KOPT-K1 (cell line): ENCODE results near the gene IYD.

ENCODE experiments used
- H3K27ac ChIP-seq: fragments of 200-600 bp; sonication (generic); 2 replicates; pipeline ENCODE4 v1.5.1; 2016; ENCODE audit warnings: antibody characterized with exemption, mild to moderate bottlenecking, low read depth, low read length; ENCODE audit not compliant: poor library complexity, severe bottlenecking
- H3K36me3 ChIP-seq: fragments of 200-600 bp; sonication (generic); 2 replicates; pipeline ENCODE4 v1.5.1; 2017; ENCODE audit warnings: antibody characterized with exemption, mild to moderate bottlenecking, low read length, moderate library complexity; ENCODE audit not compliant: insufficient read depth
- H3K9me3 ChIP-seq: fragments of 200-600 bp; sonication (generic); 2 replicates; pipeline ENCODE4 v1.5.1; 2017; ENCODE audit warnings: antibody characterized with exemption, low read length, mild to moderate bottlenecking; ENCODE audit not compliant: insufficient read depth, poor library complexity, severe bottlenecking

IYD gene, protein sequence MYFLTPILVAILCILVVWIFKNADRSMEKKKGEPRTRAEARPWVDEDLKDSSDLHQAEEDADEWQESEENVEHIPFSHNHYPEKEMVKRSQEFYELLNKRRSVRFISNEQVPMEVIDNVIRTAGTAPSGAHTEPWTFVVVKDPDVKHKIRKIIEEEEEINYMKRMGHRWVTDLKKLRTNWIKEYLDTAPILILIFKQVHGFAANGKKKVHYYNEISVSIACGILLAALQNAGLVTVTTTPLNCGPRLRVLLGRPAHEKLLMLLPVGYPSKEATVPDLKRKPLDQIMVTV

DNA sequence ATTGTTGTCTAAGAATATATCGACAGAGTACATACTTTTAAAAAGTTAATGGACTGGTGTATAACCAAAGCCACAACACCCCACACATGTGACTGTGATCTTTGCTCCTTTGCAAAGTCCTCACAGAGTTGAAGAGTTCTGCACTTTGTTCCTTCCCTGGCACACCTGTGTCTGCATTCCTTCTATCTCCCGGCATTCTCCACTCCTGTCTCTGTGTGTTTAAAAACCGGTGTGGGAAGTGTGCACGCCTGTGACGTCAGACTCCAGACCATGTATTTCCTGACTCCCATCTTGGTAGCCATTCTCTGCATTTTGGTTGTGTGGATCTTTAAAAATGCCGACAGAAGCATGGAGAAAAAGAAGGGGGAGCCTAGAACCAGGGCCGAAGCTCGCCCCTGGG is at the start of gene IYD:
TSS of gene IYD (plus strand) at position 251 of the 400 bp plus-strand sequence. CDS start at position 271, 20 bp downstream.
- Histone ChIP-seq H3K36me3 (no peaks in the 10 kb centered on the region), H3K27ac (no peak within 1 kb of the TSS), H3K9me3 (no peaks in the 10 kb centered on the region)

DNA sequence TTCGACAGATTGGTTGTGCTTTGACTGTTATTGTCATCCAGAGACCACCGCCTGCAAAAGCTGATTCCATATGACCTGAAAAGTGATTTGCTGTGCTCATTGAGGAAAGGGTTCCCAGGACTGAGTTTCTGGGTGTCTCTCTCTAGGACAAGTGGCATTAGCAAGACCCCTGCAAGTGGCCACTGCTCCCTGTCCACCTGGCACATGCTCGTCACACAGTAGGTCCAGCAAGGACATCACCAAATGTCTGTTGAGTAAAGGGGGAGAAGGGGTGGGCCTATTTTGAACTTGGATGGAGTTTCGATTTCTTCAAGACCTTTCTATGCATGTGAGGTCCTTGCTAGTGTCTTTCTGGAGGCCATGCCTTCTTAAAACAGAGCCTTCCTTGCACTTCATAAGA is 48.9 kb upstream of the IYD start:
- H3K36me3 ChIP-seq, result no peaks in the 10 kb centered on the region
- H3K27ac ChIP-seq, result no peak overlapping the region
- H3K9me3 ChIP-seq, result no peaks in the 10 kb centered on the region

DNA sequence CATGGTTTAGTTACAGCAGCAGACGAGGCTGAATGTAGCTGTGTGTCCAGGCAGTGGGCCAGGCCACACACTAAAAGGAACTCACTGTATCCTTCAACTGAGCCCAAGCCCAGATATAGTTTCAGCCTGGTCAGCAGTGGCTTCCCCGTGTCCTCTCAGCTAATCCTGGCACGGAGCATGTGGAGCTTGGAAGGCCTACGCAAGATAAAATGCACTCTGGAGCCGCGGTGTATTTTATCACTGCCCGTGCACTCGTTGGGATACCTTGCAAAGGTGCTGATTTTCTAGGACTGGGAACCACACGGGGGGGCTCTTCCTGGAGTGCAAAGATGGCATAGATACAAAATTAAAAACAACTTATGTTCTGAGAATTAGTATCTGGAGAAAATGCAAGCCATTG is 48.4 kb upstream of the IYD start:
- no peaks in the 10 kb centered on the region for H3K9me3 ChIP-seq
- H3K36me3 ChIP-seq, result no peaks in the 10 kb centered on the region
- H3K27ac ChIP-seq, result no peak overlapping the region

DNA sequence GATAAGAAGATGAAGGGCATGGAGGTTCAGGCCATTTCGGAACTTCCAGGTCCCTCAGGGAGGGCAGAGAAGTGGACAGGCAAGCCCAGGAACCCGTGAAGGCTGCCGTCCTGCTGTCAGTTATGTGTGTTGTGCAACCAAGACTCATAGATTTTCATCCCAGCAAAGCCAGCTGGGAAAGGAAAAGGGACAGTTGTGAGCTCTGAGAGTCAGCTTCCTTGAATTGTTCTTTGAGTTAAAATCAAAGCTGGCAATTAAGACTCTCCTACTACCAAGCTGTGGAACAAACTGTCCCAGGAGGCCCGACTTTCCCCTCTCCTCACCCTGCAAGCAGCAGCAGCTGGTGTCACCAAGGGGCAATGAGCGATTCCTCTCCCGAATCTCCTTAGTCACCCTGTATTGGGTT is 46.3 kb upstream of the IYD start:
- no peaks in the 10 kb centered on the region for H3K9me3 ChIP-seq
- H3K27ac ChIP-seq, result no peak overlapping the region
- H3K36me3 ChIP-seq, result no peaks in the 10 kb centered on the region

DNA sequence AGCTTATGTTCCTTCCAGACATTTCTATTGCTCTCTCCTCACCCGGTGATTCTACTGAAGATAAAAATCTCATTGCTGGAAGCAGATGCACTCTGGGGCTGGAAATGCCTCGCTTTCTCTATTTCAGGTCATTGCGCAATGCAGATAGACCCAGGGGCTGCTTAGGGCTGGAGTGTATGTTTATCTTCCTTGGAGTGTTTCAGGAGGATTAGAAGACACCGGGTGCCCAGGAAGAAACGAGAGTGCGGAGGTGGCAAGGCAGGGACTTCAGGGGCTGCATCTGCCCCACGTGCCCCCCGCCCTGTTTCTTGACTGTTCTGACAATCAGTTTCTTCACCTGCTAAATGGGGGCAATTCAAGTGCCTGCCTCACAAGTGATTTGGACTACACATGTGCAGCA is 45.6 kb upstream of the IYD start:
- Histone ChIP-seq H3K9me3 (no peaks in the 10 kb centered on the region), H3K36me3 (no peaks in the 10 kb centered on the region)

DNA sequence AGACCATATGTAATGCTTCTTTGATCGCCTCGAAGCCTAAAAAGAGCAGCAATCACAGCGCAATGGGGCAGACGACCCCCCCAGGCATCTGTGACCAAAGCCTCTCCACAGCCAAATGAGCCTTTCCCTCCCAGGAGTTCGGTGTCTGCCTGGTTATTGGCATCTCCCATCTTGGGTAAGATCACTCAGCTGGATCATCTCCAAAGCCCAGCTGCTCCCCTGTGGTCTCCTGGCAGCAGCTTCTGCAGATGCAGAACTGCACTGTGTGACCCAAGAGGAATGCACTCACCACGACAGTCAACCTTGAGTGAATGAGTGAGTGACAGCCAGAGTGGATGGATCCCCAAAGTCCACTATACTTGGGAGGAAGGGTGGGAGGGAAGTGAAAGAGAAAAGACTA is 44.8 kb upstream of the IYD start:
- no peaks in the 10 kb centered on the region for H3K36me3 ChIP-seq
- H3K27ac ChIP-seq, result no peak overlapping the region
- no peaks in the 10 kb centered on the region for H3K9me3 ChIP-seq

More for the DNA sequence above, 45.6 kb upstream of the IYD start:
- no peak overlapping the region for H3K27ac ChIP-seq

DNA sequence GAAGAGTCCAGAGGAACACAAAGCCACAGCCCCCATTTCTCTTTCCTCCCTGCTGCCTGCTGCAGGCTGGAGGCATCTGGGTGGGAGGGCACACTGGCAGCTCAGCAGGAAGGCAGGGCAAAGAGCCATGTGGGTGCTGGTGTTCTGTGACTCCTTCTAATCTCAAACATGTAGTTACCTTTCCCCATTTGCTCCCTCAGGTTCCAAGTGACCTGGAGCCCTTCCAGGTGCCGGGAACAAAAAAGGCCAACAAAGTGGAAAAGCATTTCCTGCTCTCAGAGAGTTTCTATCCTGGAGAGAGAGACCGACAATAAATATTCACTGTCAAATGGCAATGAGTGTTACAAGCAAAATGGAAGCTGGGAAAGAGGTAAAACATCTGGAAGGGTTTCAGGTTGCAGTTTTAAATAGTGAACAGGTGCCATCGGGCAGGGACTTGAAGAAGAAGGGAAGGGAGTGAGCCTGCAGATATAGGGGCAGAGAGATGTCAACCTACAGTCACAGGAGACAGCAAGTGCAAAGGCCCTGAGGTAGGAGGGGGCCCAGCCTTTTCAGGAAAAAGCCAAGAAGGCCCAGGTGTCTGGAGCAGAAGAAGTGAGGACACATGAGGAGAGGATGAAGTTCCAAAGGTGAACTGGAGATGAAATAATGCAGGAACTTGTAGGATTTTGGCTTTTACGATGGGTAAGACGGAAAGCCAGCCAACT is 43.6 kb upstream of the IYD start:
- Histone ChIP-seq H3K36me3 (no peaks in the 10 kb centered on the region), H3K27ac (no peak overlapping the region), H3K9me3 (no peaks in the 10 kb centered on the region)

DNA sequence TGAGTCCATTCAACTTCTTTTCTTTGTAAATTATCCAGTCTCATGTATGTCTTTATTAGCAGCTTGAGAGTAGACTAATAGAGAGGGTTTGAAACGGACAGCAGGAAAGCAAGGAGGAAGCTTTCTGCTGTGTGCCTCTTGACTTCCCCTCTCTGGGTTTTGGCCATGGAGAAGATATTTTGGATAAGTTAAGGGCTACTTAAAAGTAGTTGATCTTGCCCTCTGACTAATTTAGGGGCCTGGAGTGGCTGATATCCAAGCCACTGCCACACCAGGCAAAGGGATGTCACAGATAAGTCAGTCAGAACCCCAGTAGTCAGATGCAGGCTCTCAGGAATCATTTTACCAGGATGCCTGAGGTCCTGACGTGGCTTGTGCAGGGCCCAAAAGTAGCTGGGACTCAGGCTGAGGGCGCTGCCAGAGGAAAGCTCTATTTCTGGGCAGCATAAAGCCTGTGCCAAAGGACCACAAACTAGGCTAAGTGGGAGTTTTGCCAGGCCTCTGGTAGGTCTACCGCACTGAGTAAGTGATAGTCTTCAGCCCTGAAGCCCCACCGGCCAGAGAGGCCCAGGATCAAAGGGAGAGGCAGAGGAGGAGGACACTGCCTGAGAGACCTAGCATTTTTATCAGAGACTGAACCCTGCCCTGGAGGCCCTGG is 41.6 kb upstream of the IYD start:
- H3K9me3 ChIP-seq, result no peaks in the 10 kb centered on the region
- H3K27ac ChIP-seq, result no peak overlapping the region
- H3K36me3 ChIP-seq, result no peaks in the 10 kb centered on the region

DNA sequence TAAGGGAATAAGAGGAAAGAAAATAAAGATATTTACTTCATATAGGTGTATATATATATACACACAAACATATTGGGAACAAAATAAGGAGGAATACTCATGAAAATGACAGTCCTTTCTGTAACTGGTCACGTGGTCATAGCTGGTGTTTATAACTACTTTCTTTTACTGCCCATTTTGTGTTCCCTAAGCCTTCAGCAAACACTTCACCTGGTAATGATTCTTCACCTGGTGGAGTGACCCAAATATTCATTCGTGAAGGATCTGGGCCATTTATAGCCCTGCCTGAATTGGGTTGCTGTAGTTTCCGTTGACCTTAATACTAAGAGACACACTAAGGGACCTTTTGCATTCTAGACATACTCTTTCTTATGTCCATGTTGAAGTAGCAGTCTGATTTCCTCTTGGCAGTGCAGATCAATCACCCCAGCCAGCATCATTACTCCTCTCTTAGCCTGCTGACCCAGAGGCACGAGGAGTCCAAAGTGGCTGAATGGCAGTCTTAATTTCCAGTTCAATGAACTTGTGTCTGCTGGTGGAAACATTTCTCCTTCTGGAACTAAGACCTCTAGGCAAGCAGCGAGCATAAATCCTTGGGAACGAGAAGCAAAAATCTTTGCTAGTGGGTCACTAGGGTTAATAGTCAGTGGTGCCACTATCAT is 39.9 kb upstream of the IYD start:
- Histone ChIP-seq H3K36me3 (no peaks in the 10 kb centered on the region), H3K9me3 (no peaks in the 10 kb centered on the region), H3K27ac (no peak overlapping the region)

DNA sequence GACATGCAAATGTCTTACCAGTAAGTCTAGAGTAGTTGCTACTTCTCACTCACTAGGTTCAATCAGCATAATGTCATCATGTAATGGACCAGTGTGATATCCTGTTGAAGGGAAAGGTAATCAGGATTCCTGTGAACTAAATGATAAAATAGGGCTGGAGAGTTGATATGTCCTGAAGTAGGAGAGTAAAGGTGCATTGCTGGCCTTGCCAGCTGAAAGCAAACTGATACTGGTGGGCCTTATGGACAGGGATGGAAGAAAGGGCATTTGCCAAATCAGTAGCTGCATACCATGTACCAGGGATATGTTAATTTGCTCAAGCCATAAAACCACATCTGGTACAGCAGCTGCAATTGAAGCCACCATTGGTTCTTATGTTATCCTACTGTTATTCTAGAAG is 37.5 kb upstream of the IYD start:
- H3K27ac ChIP-seq, result no peak overlapping the region
- no peaks in the 10 kb centered on the region for H3K36me3 ChIP-seq
- no peaks in the 10 kb centered on the region for H3K9me3 ChIP-seq

DNA sequence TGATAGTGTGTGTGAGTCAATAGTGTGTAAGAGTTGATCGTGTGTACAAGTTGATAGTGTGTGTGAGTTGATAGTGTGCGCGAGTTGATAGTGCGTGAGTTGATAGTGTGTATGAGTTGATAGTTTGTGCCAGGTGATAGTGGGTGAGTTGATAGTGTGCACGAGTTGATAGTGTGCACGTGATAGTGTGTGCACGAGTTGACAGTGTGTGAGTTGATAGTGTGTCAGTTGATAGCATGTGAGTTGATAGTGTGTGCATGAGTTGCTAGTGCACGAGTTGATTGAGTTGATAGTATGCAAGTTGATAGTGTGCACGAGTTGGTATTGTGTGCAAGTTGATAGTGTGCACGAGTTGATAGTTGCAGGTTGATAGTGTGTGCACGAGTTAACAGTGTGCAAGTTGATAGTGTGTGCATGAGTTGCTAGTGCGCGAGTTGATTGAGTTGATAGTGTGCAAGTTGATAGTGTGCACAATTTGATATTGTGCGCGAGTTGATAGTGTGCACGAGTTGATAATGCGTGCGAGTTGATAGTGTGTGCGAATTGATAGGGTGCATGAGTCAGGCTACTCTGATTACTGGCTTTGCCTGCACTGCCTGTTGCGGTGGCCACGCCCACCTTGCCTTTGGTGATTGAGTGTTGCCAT is 35.8 kb upstream of the IYD start:
- no peaks in the 10 kb centered on the region for H3K36me3 ChIP-seq
- H3K27ac ChIP-seq, result no peak overlapping the region
- H3K9me3 ChIP-seq, result no peaks in the 10 kb centered on the region

DNA sequence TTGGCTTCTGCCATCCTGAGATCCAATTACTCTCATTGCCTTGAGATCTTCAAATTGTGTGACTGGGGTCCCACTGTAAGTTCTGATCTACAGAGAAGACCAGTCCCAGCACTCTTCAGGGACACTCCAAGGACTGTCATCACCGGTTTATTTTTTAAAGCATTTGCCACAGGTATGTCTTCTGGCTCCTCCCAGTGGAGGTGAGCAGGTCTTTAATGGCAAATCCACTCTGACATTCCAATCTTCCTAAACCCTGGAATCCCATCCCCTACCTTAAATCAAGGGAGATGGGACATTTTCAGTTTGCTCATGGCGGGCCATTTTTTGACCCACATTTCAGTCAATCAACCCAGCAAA is 35.2 kb upstream of the IYD start:
- Histone ChIP-seq H3K9me3 (no peaks in the 10 kb centered on the region), H3K36me3 (no peaks in the 10 kb centered on the region), H3K27ac (no peak overlapping the region)

DNA sequence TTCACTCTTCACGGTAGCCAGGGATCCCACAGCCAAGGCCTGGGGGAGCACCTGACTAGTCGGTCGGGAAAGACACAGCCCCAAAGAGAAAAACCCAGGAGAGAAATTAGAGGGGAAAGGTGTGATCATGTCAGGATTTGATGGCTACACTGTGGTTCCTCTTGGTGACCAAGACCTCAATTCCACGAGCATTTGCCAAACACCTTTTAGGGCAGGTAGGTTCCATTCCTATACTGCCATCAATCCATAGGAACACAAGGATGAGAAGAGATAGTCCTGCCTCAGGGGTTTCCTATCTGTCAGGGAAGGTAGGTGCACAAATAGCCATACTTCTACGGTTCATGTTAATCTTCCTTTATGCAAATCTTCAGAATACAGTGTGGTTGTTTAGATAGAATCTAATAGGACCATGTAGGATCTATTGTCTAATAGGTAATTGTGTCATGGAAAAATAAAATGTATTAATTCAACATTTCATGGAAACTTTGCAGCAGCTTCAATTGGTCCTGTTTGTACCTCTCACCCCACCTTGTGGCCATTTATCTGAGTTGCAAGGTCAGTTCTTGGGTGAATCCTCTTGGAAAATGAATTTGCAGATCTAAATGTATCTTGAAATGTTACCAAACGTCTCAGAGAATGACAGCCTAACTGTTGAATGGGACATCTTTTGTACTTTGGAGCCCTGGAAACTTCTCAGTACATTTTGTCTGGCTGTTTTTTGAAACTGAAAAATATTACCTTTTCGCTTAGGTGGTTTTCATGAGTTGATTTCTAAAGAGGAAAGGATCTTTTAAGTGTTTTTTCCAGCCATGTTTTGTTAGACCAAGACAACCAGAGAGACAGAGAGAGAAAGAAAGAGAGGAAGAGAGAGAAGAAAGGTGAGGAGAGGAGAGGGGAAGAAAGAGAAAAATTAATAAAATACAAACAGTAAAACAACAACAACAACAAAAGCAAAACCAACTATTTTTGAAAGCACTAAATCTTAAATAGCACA is 33.7 kb upstream of the IYD start:
- no peak overlapping the region for H3K27ac ChIP-seq
- H3K36me3 ChIP-seq, result no peaks in the 10 kb centered on the region
- no peaks in the 10 kb centered on the region for H3K9me3 ChIP-seq

DNA sequence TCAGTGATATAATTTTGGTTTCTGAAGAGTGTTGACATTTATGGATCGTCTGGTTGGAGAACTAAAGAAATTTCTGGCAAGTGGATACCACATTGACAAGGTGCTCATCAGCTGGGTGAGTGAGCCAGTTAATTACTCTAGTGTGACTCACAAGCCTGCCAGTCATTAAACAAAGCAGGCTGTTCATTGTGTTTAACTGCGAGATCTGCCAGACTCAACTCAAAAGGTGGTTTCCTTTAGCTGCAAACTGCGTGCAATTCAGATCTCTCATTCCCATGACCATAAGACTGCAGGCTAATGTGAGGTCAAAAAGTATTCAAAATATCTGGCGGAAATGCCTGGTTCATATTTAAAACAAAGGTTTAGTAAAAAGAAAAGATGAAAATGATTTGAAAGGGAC is 32.5 kb upstream of the IYD start:
- Histone ChIP-seq H3K9me3 (no peaks in the 10 kb centered on the region), H3K36me3 (no peaks in the 10 kb centered on the region), H3K27ac (no peak overlapping the region)
